Colonic mucosa (tissue), 4 donors: ENCODE data around the gene FBXL16. TPM values are rescaled to one million over a fixed set of nuclear protein-coding genes. Genes with fewer than 3 reads are reported as not detected.

Source experiments
- DNase-seq: peaks from one replicate; pipeline ENCODE4 v3.0.0-alpha.2; 2020
- H3K27ac ChIP-seq: fragments of 200-600 bp; one replicate; pipeline ENCODE4 v1.8.0; 2021
- H3K27me3 ChIP-seq: fragments of 200-600 bp; one replicate; pipeline ENCODE4 v1.8.0; 2021
- H3K36me3 ChIP-seq: fragments of 200-600 bp; one replicate; pipeline ENCODE4 v1.8.0; 2021
- H3K4me1 ChIP-seq: fragments of 200-600 bp; one replicate; pipeline ENCODE4 v1.8.0; 2021; ENCODE audit warnings: mild to moderate bottlenecking
- H3K4me3 ChIP-seq: fragments of 200-600 bp; one replicate; pipeline ENCODE4 v1.8.0; 2021
- H3K9ac ChIP-seq, 2 donors: one replicate each; pipeline ENCODE4 v1.7.0; 2013; ENCODE audit warnings: control low read depth in 2 of 2, low read depth in 2 of 2, low read length in 2 of 2
- H3K9me3 ChIP-seq: fragments of 200-600 bp; one replicate; pipeline ENCODE4 v1.8.0; 2021
- CTCF ChIP-seq: fragments of 200-600 bp; IDR thresholded peaks from one replicate; pipeline ENCODE4 v1.8.0; 2022; ENCODE audit warnings: antibody characterized with exemption, mild to moderate bottlenecking
- intact Hi-C: fragments of 100-400 bp; cut with DNase I; formaldehyde crosslinking; loops from one replicate; pipeline ENCODE4 v1.14.1; 2022
- total RNA-seq, 2 donors: library from RNA; stranded (reverse); fragmentation: NEBNext Ultra II Directional in 1 of 2; extraction: Animal tissue kit (Norgen Biotek cat#: 25700) in 1 of 2; gene quantifications; one replicate each; pipeline ENCODE4 v1.2.1, GENCODE V29; 2021
- donor health status: healthy.
- donor health status: DM: no; HTN: no; CAD: no.
- donor health status: DM: no; HTN: no; CAD: no.

FBXL16 gene
- total RNA-seq, 2 donors from 2014 or later, result 2.0 to 2.2 TPM

- Histone ChIP-seq H3K27me3 (peaks cover 9% of the 10 kb centered on the region), H3K4me1 (peaks cover 13% of the 10 kb centered on the region), H3K9me3 (no peaks in the 10 kb centered on the region), H3K27ac (no peak overlapping the region), H3K36me3 (no peaks in the 10 kb centered on the region), H3K4me3 (no peak overlapping the region), H3K9ac (no peak overlapping the region)
- DNase-seq, result no peak
- no peak for TF ChIP-seq CTCF
- intact Hi-C loops, result no loop called here
Observed at GRCh38 chr16:725463-726187, 20.0 kb upstream of the FBXL16 start.

GRCh38 chr16:725041-725376 lies 19.4 kb upstream of the FBXL16 start:
- Histone ChIP-seq H3K4me1 (peaks cover 16% of the 10 kb centered on the region), H3K27me3 (peaks cover 9% of the 10 kb centered on the region), H3K27ac (no peak overlapping the region)

GRCh38 chr16:724188-725040 lies 18.8 kb upstream of the FBXL16 start:
- no peak for DNase-seq
- Histone ChIP-seq H3K36me3 (no peaks in the 10 kb centered on the region), H3K27me3 (peaks cover 9% of the 10 kb centered on the region), H3K4me1 (peaks cover 20% of the 10 kb centered on the region), H3K9me3 (no peaks in the 10 kb centered on the region), H3K9ac (no peak overlapping the region), H3K4me3 (no peak overlapping the region), H3K27ac (no peak overlapping the region)
- intact Hi-C loops, result no loop called here
- TF ChIP-seq CTCF, result no peak

More at GRCh38 chr16:725041-725376, 19.4 kb upstream of the FBXL16 start:
- Histone ChIP-seq H3K9ac (no peak overlapping the region), H3K9me3 (no peaks in the 10 kb centered on the region), H3K36me3 (no peaks in the 10 kb centered on the region), H3K4me3 (no peak overlapping the region)
- DNase-seq, result no peak
- intact Hi-C loops, result no loop called here
- no peak for TF ChIP-seq CTCF

GRCh38 chr16:723695-724094 lies 18.1 kb upstream of the FBXL16 start:
- no peaks in the 10 kb centered on the region for H3K36me3 ChIP-seq
- H3K27ac ChIP-seq, result no peak overlapping the region
- H3K27me3 ChIP-seq, result peaks cover 9% of the 10 kb centered on the region
- no peaks in the 10 kb centered on the region for H3K9me3 ChIP-seq
- DNase-seq, result no peak
- intact Hi-C loops, result no loop called here
- no peak overlapping the region for H3K9ac ChIP-seq
- H3K4me3 ChIP-seq, result no peak overlapping the region
- H3K4me1 ChIP-seq, result peaks cover 27% of the 10 kb centered on the region
- no peak for TF ChIP-seq CTCF

- Histone ChIP-seq H3K4me3 (no peak overlapping the region), H3K9me3 (no peaks in the 10 kb centered on the region), H3K36me3 (no peaks in the 10 kb centered on the region), H3K27ac (no peak overlapping the region), H3K4me1 (peaks cover 29% of the 10 kb centered on the region), H3K9ac (no peak overlapping the region), H3K27me3 (peaks cover 9% of the 10 kb centered on the region)
- intact Hi-C loops, result no loop called here
- DNase-seq, result no peak
- TF ChIP-seq CTCF, result no peak
Observed at GRCh38 chr16:722835-723633, 17.4 kb upstream of the FBXL16 start.
